ENCODE data around the gene HECA.
"Not testable (repeated sequence)": the region's sequence is repeated elsewhere in the genome, so short reads cannot be mapped to it uniquely, and the experiment has no call there.

HECA gene

DNA sequence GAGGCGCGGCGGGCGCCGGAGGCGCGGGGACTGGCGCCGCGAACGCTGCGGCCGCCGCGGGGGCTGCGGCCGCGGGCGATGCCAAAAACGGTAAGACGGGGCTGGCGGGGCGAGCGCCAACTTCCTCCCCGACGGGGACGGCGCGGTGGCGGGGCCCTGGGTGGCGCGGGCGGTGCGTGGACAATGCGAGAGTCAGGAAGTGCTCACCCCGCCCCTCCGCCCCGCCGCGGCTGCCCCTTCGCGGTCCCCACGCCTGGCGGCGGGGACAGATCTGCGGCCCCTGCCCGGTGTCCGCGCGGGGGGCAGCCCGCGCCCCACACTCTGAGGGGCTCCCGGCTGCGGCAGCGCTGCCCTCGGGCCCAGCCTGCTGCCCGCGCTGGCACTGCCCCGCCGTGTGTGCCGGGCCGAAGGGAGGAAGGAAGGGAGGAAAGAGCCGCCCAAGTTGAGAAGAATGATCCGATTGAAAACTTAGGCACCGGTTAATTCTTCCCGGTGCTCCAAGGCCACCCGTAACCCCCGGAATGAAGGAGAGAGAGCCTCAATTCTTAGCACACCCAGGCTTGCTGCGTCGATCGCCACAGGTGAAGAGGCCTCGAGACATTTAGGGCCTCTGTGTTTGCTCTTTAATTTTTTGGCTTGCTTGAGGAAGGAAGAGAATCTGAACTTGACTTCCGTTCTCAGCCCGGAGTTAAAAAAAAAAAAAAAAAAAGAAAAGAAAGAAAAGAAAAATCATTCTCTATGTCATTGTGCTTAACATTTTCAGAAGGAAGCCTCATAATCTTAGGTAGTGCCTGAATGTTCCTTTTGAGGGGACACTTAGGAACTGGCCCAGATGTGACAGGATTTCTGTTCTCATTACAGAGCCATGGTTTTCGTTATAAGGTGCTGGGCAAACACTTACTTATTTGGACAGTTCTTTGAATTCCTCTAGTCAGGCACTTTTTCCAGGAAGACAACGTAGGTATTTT, 982 bp downstream of the HECA start:
- DNase-seq (ENCODE audit: low read depth in 2 of 2, low spot score in 1 of 2): peak in 1 of 2 donors; percentile 42

DNA sequence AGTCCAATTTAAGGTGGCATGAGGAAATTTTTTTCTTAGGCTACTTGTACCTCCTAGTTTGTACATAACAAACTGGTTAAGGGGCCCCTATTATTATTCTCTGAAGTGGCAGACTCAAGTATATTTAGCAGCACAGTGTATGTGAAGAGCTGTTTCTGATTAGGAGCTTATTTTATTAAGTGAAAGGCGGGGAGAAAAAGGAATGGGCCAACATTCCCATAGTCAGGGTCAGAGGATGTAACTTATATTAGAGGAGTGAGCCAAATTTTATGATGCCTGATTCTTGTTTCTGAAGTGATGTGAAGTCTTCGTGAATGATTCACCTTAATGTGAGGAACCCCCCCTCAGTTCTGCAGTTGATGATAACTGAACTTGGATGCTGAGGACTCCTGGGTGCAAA, 2.8 kb downstream of the HECA start:
- no peak for DNase-seq (ENCODE audit: low read depth in 2 of 2, low spot score in 1 of 2)

DNA sequence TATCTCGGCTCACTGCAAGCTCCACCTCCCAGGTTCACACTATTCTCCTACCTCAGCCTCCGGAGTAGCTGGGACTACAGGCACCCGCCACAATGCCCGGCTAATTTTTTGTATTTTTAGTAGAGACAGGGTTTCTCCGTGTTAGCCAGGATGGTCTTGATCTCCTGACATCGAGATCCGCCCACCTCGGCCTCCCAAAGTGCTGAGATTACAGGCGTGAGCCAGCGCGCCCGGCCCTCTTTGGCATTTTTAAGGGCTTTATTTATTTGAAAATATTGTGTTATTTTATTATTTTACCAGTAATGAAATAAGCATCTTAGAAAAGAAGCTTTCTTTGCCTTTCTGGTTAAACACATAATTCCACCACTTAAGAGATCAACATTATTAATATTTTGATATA, 6.0 kb downstream of the HECA start:
- not testable (repeated sequence) for DNase-seq (ENCODE audit: low read depth in 2 of 2, low spot score in 1 of 2)

DNA sequence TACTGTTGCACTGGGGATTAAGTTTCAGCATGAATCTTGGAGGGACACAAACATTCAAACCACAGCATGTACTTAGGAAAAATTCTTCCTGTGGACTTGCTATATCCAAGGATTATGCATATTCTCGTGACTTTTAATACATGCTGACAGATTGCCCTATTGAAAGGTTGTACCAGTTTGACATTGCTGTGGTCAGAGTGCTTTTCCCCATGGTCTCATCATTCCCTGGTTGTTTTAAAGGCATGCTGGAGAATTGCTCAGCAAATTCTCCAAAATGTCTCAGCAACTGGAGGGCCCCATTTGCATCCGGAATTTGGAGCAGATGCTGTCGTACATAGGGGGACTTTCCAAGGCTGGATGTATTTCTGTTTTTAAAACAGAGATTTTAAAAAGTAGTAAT, 7.4 kb downstream of the HECA start:
- no peak for DNase-seq (ENCODE audit: low read depth in 2 of 2, low spot score in 1 of 2)

DNA sequence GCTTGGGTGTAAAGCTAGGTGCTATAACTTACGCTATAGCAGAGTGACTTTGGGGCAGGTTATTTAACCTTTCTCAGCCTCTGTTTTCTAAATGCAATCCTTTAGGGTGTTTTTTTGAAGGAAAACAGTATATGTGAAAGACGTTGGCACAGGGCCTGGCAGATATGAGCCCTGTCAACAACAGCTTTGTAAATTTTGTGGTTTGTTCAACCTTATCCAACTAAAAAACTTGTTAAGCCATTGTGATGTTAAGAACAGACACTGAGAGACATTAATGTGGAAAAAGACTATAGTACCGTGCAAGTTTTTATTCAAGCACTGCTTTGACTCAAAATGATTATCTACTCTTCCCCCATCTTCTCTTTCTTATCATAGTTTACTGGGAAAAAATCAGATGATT, 8.2 kb downstream of the HECA start:
- no peak for DNase-seq (ENCODE audit: low read depth in 2 of 2, low spot score in 1 of 2)

DNA sequence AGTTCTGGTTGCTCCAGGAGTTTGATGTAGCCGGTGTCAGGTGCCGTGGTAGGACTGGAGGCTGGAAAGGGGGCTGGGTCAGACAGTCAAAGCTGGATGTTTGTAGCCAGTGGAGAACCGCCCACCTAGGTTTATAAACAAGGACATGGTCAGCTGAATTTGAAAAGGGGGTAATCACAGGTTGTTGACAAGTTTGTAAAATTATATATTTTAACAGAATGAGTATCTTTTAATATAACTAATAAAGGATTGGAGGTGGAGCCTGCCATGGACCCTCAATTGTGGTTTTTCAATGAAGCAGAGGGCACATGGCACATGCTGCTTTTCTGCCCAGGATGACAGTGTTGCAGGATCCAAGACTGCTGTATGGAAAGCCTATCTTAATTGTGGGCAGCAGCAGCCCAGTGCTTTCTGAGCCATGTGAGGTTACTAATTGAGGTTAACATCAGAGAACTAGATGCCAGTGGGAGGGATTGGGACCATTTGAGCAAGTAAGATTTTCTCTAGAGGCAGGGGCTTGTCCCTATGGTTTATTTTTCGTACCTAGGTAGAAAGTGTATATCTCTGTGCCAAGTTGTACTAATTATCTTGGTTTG, 9.7 kb downstream of the HECA start:
- DNase-seq (ENCODE audit: low read depth in 2 of 2, low spot score in 1 of 2): no peak

DNA sequence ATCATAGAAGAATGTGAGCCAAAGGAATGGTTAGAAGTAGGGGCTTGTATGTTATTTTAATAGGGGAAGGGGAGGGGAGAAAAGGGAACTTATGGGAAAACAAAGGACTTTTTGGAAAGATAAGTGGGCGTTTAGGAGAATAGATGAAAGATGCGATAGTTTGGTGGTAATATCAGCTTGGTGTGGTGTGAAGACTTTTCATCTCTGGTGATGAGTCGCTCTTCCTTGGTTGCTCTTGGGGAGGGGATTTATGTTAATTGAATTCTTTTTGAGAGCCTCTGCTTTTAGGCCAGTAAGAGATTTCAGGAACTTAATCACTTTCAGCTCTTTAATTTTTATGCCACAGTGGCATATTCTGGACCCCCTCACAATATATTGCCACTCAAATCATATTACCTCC, 10.8 kb downstream of the HECA start:
- DNase-seq (ENCODE audit: low read depth in 2 of 2, low spot score in 1 of 2): no peak

DNA sequence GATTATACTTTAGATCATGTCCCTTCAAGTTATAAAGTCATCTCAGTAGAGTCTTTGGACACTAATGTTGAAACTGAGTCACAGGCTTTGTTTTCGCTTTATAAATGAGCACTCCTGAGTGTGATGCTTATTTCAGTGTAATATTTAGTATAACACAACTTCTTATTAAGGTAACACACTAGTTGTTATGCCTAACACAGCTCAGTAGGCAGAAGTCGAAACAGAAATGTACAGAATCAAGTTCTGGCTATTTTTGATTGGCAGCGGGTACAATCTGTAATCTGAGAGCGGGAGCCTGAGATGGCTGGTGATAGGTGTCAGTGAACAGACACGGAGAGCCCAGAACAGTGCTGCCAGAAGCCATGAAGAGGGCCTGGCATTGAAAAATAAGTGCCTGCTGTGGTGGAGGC, 11.4 kb downstream of the HECA start:
- no peak for DNase-seq (ENCODE audit: low read depth in 2 of 2, low spot score in 1 of 2)

DNA sequence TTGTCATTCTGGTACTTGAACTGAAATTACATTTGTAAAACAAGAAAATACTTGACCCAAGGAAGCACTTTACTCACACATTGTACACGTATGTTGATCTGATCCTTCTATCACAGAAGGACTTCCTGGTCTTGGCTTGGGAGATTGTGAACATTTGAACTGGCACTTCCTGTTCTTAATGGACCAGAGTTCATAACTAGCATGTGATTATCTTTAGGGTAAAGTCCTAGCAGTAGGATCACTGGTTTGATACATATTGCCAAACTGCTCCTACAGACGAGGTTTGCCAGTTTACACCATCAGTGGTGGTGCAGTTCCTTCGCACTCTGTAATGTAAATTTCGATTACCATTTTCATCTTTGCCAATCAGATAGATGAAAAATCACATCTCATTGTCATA, 12.7 kb downstream of the HECA start:
- no peak for DNase-seq (ENCODE audit: low read depth in 2 of 2, low spot score in 1 of 2)

DNA sequence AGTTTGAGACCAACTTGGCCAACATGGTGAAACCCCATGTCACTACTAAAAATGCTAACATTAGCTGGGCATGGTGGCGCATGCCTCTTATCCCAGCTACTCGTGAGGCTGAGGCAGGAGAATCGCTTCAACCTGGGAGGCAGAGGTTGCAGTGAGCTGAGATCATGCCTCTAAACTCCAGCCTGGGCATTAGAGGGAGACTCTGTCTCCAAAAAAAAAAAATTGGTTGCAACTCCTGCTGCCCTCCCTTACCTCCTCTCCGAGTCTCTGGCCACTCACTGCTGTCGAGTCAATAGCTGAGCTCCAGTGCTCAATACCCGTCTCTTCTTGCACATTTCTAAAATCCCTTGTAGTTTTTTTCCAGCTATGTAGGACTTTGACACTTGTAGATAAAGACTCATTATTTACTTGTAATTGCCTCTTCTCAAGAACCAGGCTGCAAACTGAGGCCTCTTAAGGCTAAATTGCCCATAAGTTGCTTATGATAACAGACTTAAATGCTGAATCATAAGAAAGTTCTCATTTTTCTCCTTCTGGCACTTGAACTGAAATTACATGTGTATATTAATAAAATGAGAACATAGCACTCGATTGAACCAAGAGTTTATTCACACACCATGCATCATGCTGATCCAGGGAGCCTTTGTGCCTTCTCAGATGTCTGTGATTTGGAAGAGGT, 13.8 kb downstream of the HECA start:
- DNase-seq (ENCODE audit: low read depth in 2 of 2, low spot score in 1 of 2): no peak

DNA sequence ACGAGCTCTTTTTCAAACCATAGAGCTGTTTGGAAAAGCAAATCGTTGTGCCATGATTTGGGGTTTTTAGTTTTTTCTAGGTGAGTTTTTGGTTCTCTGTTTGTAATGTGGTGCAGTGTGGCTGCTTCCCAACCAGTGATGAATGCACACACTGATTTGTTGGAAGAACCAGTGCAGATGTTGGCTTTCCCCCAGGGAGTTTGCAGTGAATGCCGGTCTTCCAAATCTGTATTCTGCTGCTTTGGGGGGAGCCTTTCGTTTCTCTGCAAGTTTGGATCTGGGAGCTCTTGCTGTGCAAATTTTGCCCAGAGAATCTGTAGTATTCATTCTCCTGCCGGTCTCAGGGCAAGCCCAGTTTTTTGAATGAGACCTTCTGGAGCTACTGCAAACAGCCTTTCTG, 14.5 kb downstream of the HECA start:
- DNase-seq (ENCODE audit: low read depth in 2 of 2, low spot score in 1 of 2): no peak

DNA sequence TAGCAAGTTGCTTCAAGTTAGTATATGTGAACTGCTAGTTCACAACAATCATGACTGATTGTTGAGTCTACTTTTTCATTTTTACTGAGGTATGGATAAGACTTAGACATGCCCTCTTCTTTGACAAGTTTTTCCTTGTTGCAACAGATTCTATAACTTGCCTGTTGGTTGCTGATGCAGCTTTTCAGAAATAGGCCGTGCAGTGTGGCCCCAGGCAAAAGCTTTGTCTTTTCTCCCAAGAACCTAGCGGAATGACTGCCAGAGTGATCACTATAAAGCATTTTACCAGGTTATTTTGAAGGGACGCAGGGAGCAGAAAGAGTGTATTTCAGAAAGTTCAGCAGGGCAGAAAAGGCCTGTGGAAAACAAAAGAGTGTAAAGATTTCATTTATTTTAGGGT, 16.0 kb downstream of the HECA start:
- no peak for DNase-seq (ENCODE audit: low read depth in 2 of 2, low spot score in 1 of 2)

DNA sequence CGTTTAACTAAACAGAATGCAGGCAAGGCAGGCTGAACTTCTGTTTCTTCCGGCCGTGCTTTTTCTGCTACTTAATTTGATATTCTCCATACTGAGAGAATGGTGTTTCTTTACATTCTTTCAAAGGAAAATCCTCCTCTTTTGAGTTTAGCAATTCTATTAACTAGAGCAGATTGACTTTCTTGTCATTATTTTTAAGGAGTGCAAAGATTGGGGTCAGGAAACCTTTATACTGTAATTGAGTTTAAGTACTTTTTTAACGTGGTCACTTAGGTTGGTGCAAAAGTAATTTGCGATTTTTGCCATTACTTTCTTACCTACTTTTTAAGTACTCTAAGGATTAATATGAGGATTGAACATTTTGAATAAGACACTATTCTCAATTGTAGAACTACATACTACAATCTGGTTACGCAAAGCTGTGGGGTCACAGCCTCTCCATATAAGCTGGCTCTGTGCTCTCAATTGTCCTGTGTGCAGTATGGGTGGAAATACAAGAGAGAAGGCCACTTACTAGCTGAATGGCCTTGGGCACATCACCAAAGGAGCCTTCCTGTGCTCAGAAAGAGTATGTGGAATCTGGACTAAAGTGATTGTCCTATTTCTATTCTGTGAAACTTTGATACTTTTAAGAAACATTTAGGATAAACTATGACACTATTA, 16.7 kb downstream of the HECA start:
- DNase-seq (ENCODE audit: low read depth in 2 of 2, low spot score in 1 of 2): no peak

DNA sequence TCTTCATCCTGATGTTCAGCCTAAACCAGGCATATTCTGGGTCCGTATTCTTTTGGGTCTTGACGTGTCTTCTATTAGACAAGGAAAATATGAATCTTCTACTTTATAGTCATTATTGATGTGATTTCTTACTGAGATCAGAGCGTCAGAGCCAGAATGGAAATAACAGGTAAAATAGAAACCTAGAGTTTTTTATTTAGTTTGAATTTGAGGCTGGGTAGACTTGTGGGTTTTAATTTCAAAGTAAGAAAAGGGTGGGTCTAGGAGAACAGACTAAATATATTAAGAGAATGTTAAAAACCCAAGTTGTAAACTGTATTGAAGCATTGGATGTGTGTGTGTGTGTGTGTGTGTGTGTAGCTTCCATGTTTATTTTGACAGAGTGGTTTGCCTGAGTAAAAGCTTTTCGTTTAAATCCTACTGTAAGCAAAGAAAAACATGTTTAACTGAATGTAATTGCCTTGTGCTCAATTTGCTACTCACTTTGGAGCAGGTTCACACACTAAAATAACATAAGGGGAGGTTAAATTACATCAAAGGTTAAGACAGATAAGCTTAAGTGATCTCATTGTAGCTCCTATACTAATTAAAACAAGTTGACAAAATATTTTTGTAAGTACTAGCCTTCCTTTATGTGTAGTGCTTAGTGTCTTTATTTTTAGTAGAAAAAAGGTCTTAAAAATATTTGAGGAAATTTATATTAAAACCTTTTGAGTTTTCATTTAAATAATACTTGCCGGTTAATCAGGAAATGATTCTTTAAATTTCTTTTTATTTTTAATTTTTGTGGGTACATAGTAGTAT, 17.4 kb downstream of the HECA start:
- DNase-seq (ENCODE audit: low read depth in 2 of 2, low spot score in 1 of 2): no peak

DNA sequence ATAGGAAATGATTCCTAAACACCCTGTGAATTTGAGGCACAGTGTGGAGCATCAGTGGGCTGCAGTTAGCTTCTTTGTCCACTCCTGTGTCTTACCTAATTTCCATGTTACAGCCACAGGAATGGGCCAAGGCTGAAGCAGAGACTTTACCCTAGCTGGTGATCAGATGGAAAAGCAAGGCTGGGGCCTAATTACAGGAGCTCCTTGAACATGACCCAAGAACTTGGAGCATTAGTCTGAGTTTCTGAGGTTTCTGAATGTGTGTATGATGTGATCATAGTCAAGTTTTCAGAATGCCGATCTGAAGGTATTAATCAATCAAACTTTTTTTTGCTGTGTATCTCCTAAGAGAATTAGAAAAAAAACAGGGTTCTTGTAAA, 18.0 kb downstream of the HECA start:
- DNase-seq (ENCODE audit: low read depth in 2 of 2, low spot score in 1 of 2): no peak

DNA sequence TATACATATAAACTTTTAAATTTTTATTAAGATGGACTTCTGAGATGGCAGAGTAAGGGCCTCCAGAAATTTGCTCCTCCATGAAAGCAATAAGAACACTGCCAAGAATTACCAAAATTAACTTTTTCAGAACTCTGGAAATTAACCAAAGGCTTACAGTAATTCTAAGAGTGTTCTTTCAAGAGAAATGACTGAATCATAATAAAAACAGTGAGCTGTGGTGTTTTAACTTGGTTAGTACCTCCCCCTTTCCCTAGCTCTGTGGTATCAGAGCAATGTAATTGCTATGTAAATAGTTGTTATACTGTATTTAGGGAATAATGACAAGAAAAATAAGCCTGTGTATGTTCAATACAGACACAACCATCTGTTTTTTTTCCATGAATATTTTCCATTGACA, 19.0 kb downstream of the HECA start:
- no peak for DNase-seq (ENCODE audit: low read depth in 2 of 2, low spot score in 1 of 2)

DNA sequence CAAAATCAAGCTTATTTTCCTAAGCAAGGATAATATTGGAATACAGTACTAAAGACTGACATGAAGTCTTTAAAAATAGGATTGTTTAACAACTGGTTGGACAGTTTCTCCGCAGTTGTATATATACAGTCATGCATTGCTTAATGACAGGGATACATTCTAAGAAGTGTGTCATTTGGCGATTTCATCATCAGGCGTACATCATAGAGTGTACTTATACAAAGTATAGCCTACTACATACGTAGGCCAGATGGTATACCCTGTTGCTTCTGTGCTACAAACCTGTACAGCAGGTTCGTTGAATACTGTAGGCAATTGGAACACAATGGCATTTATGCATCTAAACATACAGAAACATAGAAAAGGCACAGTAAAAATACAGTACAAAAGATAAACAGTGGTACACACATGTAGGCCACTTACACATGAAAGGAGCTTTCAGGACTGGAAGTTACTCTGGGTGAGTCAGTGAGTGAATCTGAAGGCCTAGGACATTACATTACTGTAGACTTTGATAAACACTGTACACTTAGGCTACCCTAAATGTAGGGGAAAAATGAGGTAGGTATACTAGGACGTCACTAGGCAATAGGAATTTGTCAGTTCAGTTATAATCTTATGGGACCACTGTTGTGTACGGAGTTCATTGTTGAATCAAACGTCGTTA, 20.1 kb downstream of the HECA start:
- no peak for DNase-seq (ENCODE audit: low read depth in 2 of 2, low spot score in 1 of 2)

DNA sequence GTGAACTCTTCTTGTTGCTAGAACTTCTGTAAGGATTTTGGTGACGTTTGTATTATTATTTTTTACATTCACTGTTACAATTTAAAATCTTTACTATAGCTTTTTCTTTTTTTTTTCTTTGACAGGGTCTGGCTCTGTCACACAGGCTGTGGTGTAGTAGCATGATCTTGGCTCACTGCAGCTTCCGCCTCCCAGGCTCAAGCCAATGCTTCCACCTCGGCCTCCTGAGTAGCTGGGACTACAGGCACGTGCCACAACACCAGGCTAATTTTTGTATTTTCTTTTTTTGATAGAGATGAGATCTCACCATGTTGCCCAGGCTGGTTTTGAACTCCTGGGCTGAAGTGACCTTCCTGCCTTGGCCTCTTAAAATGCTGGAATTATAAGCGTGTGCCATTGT, 21.2 kb downstream of the HECA start:
- no peak for DNase-seq (ENCODE audit: low read depth in 2 of 2, low spot score in 1 of 2)

DNA sequence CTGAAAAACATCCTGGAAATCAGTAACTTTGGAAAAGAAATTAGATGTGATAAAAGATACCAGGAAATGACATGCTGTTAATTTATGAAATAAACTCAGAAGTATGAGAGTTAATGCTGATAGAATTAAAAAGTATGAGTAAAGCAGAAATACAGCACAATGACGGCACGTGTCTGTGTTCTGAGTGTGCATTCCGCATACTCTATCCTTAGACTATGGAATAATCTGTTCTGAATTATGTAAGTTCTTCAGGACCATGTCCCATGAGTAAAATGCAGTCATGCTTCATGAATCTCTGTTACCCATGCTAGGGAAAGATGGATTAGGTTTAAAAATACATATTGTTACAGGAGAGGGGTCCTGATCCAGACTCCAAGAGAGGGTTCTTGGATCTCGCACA, 21.7 kb downstream of the HECA start:
- no peak for DNase-seq (ENCODE audit: low read depth in 2 of 2, low spot score in 1 of 2)

DNA sequence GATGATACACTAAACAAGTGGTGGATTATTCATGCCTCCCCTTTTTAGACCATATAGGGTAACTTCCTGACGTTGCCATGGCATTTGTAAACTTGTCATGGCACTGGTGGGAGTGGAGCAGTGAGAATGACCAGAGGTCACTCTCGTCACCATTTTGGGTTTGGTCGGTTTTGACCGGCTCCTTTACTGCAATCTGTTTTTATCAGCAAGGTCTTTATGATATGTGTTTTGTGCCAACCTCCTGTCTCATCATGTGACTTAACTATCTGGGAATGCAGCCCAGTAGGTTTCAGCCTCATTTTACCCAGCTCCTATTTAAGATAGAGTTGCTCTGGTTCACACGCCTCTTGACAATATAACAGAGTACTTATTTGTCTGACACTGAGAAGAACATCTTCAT, 22.2 kb downstream of the HECA start:
- not testable (repeated sequence) for DNase-seq (ENCODE audit: low read depth in 2 of 2, low spot score in 1 of 2)

All from stimulated activated CD8-positive, alpha-beta memory T cell treated with anti-CD3 and anti-CD28 coated beads, Interleukin-4, amount 100 ng/mL, for 4 hours (primary cell).